GM18907 (cell line): ENCODE measurements around the gene POLR1D.

Experiments used
- ATAC-seq: cut with Tn5 transposase; IDR thresholded peaks from one replicate; pipeline ENCODE4 v1.9.1; 2021; ENCODE audit warnings: mild to moderate bottlenecking, moderate library complexity; ENCODE audit not compliant: unreplicated experiment

The POLR1D gene

DNA sequence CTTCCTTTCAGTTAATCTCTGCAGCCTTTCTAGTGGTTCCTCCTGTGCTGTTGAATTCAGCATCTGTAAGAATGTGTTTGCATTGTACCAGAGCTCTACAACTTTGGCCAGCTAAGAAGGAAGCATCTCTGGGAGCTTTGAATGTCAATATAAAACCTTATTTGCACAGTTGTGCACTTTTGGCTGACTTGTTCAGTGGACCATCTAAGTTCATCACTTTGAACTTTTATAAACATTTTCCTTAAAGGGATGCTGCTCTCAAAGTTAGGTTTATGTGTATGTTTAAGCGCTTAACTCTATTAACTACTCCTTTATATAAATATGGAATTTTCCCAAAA is 15.6 kb downstream of the POLR1D start:
- no peak for ATAC-seq

- ATAC-seq, result no peak
Measured at GRCh38 chr13:27638001-27638400, 16.3 kb downstream of the POLR1D start.

DNA sequence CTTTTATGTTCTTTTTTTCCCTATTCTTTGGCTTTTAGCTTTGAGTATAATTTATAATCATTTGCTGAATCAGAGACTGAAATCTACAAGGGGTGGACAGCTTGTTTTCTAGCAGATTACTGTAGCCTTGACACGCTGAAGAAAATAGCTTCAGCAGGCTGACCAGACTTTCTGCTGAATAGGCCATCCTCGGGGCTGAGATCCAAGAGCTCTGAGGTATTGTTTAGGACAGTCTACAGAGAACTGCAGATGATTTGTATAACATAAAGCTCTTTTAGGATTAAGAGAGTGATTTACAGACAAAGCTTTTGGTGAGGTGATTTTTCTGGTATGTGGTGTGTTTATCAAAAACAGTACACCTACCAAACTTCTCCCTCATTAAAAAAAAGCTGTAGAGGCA is 16.8 kb downstream of the POLR1D start:
- ATAC-seq, result no peak

GRCh38 chr13:27639186-27639585 is 17.5 kb downstream of the POLR1D start:
- no peak for ATAC-seq

DNA sequence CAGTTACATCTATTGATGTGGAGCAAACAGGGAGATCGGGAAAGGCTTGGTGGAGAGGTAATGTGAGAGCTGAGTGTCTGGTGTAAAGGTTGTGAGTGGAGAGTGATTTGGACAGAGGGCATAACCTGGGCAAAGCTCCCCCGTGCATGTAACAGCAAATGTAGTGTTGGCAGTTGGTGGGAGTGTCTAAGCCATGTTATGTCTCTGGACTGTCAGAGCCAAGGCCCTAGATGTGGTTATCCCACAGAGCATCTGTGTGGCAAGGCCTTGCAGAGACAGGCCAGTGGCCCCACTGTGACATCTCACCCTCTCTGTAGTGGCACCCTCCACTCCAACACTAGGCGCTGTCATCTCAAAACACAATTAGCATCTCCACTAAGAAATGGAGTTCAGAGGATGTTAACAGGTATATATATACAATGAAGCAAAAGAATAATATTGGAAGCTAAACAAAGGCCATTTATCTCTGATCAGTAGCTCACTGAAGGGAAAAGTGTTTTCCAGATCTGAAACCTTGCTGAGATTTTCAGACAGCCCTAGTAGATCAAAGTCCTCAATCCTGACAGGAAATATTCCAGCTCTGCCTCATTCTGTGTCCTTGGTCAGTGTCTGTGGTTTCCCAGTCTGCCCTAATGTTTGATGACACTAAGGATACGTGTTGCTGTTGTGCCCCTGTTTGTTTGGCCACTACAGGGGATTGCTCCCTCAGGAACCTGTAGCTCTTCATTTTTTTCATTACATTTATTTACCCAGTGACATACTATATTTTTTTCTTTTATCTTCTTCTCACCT is 20.2 kb downstream of the POLR1D start:
- ATAC-seq, result no peak

GRCh38 chr13:27643334-27644132 is 21.8 kb downstream of the POLR1D start:
- ATAC-seq, result no peak

- ATAC-seq, result no peak
Measured at GRCh38 chr13:27644302-27644701, 22.6 kb downstream of the POLR1D start.

GRCh38 chr13:27650312-27650711 is 28.6 kb downstream of the POLR1D start:
- ATAC-seq, result no peak

DNA sequence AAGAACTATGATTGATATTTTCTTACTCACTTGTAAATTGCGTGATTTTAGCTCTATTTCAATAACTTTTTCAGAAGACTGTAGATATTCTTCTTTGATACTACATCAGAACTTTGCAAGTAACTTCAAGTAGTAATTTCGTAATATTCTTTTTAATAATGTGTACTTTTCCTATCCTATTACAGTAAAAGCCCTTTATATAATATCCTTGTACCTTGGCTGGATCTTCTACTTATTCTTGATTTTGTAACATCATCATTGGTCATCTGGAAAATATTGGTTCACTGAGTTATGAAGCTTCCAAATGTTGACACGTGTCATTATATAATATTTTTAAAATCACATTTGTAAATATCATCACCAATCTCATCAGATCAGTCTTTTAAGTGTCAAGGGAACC is 32.4 kb downstream of the POLR1D start:
- no peak for ATAC-seq

GRCh38 chr13:27654816-27655215 is 33.1 kb downstream of the POLR1D start:
- ATAC-seq, result no peak

DNA sequence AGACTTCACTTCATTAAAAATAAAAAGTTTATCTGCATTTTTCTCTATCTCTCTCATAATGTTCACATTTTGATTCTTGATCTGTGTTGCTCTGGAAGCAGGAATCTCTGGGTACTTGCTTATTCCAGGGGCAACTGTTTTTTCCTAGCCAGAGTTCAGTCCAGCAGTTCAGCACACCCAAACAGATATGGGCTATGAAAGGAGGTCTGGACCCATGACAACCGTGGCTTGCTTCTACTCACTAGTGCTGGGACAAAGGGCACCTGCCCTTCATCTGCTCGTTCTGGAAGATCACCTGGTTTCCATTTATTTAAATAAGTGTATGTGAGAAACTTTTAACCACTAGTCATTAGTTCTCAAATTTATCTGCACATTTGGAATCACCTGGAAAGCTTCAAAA is 36.0 kb downstream of the POLR1D start:
- ATAC-seq, result no peak

GRCh38 chr13:27658546-27658945 is 36.9 kb downstream of the POLR1D start:
- ATAC-seq, result no peak

DNA sequence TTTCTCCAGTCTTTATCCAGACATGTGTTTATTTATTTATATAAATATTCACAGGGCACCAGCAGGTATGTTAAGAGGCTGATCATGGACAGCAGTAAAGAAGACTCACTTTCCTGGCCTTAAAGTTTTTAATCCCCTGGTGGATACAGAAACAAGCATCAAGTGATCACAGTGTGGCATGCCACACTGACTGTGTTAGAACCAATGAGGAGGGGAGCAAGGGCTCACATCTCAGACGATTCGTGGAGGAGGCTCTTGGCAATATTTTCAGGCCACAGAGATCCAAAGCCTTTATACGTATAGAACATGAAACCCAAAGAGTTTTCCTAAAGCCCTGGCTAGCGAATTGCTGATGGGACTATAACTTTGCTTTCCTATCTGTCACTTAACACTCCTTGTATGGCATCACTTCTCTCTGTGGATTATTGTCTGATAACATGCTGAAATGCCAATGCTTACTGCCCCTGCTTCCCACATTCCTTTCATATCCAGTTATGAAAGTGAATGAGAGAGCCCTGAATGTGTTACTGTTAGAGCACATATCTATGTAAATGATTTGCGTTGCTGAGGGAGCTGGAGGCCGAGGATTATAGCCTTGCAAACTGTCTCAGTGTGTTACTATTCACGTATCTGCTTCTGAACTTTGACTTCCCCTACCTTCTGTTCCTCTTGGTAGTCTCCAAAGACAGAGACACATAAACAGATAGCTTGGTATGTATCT is 37.6 kb downstream of the POLR1D start:
- ATAC-seq, result no peak

GRCh38 chr13:27660511-27660910 is 38.8 kb downstream of the POLR1D start:
- no peak for ATAC-seq

DNA sequence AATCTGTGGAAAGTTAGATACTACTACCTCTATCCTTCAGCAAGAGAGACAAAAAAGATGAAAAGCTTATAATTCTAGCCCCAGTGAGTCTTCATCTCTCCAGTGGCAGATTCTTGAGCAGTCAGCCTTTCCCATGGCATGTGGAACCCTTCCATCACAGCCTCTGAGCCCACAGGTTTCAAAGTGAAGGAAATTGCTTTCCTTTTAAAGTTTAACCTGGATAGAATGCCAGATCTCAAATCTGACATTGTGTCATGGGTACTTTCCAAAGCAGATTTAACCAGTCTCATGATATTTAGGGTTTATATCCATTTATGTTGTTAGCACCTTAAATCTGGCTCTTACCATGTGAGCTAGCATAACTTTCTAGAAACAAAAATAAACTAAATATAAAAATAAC is 39.3 kb downstream of the POLR1D start:
- ATAC-seq, result no peak

DNA sequence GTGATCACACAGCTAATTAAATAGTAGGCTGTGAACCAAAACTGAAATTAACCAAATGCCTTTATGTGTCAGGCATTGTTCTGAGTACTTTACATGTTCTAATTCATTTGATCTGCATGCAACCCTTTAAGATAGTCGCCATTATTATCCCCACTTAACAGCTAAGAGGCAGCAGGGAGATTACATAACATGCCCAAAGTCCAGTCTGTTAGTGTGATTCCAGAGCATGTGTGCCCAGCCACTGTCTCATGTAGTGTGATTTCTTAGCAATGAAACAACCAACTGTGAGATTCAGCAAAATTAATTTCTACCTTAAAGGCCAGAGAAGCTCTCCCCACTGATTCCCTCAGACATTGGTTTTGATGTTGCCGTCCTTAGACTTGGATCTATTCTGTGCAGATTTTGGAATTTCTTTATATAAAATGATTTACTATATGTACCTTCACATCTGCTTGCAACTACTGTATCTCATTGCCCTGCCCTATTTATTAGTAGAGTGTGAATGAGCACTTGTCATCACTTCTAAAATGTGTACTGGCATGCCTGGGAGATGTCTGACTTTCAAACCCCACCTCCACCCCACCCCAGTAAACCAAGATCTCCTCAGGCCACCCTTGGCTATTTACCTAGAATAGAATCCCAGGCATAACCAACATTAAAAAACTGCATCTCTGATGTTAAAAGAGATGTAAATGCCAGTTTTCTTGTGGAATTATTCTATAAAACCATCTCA is 41.2 kb downstream of the POLR1D start:
- no peak for ATAC-seq

DNA sequence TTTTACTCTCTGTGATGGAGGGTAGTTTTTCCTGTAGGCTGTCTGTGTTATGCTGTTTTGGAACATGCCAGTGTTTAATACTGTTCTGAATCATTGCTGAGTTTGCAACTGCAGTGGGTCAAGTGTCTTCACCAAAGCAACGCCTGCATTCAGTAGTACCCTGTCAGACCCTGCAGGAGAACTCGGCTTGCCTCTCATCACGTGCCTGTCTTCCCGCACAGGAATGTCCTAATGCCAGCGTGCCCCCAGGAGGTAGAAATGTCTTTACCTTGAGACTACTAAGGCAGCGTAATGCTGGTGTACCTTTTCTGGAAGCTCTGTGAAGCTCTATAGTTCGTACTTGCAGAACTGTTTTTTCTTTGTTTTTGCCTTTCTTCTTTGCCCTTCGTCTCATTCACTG is 42.3 kb downstream of the POLR1D start:
- no peak for ATAC-seq

DNA sequence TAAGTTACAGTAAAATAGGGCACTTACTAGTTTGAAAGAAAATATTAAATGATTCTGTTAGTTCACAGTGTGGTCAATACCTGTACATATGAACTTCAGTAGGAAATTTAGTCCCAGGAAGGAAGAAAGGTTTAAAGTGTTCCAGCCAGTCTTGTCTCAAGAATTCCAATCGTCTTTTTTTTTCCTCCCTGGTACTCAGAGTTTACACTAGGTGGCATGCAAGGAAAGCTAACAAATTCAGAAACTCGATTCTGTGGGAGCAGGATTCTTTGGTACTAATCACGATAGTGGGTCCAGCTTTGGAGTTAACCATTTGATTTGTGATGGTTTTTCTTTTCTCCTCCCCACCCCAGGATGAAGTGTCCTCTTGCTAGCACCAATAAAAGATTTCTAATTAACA is 43.6 kb downstream of the POLR1D start:
- no peak for ATAC-seq

- no peak for ATAC-seq
Measured at GRCh38 chr13:27665761-27666160, 44.1 kb downstream of the POLR1D start.

- ATAC-seq, result no peak
Measured at GRCh38 chr13:27666951-27667350, 45.3 kb downstream of the POLR1D start.

DNA sequence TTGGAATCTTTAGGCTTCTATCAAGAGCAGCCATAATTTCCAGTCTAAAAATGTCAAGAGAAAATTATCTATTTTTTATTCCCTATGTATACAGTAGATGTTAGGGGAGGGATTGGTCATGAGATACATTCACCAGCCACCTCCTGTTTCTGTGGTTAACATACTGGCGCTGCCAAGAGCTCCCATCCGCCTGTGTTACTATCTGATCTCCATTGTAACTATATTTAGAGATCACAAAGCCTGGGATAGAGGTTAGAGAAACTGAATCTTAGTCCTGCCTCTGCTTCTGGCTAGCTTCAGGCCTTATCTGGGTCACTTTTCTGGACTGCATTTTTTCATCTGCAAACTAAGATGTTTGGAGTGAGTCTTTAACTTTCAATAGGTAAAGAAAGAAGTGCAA is 46.3 kb downstream of the POLR1D start:
- ATAC-seq, result no peak
